Ammon's horn (tissue), 1 donor: ENCODE measurements around the gene NUP153.
"Not testable (repeated sequence)": the region's sequence is repeated elsewhere in the genome, so short reads cannot be mapped to it uniquely, and the experiment has no call there.

Source experiments
- DNase-seq: peaks from one replicate; pipeline ENCODE4 v3.0.0-alpha.2; 2016; ENCODE audit warnings: low spot score

The NUP153 gene

GRCh38 chr6:17601386-17601703 lies 105.4 kb downstream of the NUP153 start:
- no peak for DNase-seq

DNA sequence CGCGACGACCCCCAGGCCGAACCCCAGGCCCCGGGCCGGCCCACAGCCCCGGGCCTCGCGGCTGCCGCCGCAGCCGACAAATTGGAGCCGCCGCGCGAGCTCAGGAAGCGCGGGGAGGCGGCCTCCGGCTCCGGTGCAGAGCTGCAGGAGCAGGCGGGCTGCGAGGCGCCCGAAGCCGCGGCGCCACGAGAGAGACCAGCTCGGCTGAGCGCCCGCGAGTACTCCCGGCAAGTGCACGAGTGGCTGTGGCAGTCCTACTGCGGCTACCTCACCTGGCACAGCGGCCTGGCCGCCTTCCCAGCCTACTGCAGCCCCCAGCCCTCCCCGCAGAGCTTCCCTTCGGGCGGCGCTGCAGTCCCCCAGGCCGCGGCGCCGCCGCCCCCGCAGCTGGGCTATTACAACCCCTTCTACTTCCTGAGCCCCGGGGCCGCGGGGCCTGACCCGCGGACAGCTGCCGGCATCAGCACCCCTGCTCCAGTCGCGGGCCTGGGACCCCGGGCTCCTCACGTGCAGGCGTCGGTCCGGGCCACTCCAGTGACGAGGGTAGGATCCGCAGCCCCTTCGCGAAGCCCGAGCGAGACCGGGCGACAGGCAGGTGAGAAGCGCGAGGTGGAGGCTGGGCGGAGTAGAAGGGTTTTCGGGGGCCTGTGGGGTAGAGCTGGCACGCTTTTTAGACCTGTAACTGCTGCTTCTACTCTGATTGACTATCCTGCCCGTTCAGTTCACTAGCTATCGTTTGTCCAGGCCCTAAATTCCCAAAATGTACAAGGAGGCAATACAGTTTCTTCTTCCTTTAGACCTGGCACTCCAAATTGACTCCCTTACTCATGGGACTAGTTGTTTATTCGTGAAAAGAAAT lies 106.0 kb downstream of the NUP153 start:
- peak; percentile 47 for DNase-seq

DNA sequence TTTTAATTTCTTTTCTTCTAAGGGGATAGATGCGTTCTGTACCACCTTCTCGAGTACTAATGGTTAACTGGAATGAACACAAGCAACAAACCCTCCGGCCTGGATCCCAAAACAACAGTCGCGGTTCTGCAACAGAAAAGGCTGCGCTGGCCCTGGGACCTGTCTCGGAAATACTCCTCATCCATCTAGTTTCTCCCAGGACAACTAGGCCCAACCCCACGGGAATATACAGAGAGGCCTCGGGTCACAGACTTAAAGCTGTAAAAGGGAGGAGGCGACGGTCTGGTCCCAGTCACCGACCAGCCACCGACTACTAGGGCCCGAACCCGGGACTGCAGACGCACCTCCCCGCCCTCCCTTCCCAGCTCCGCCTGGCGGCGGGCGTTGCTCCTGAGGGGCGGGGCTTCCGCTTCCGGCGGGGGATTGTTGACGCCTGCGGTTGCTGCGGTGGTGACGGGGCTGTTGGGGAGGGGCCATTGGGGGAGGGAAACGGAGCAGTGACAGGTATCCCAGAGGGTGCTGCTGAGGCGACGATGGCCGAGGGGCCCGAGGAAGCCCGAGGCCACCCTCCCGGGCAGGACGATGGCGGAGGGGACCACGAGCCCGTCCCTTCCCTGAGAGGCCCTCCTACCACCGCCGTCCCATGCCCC lies 106.7 kb downstream of the NUP153 start, which contains the start of gene FAM8A1:
FAM8A1 (plus strand) TSS at position 426 of the 650 bp plus-strand sequence; CDS start at position 534, 108 bp downstream.
- peak; percentile 96 for DNase-seq

DNA sequence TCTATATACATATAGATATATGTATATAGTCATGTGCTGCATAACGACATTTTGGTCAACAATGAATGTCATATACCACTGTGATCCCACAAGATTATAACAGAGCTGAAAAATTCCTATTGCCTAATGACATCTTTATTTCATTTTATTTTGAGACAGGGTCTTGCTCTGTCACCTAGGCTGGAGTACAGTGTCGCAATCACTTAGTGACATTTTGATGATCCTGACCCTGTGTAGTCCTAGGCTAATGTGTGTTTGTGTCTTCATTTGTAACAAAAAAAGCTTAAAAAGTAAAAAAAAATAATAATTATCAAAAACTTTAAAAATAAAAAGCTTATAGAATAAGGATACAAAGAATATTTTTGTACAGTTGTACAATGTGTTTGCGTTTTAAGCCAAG lies 110.6 kb downstream of the NUP153 start:
- DNase-seq: no peak

- no peak for DNase-seq
Measured at GRCh38 chr6:17593246-17593645, 113.5 kb downstream of the NUP153 start.

DNA sequence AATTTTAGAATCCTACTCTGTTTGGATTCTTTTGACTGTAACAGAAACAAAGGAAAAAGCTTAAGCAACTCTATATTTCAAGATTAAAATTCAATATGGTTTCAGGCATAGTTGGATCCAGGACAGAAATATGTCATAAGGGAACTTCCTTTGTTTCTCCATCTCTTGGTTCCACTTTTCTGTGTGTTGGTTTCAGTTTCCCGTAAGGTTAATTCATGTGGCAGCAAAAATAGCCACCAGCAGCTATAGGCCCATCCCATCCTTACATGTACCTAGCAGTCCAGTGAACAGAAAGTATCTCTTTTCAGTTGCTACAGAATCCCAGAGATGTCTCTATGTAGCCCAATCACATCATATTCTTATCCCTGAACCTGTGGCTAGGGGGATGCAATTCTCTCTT lies 115.4 kb downstream of the NUP153 start:
- no peak for DNase-seq

GRCh38 chr6:17589406-17590096 lies 117.2 kb downstream of the NUP153 start:
- peak; percentile 32 for DNase-seq

GRCh38 chr6:17588011-17588410 lies 118.7 kb downstream of the NUP153 start:
- DNase-seq: no peak

- not testable (repeated sequence) for DNase-seq
Measured at GRCh38 chr6:17586623-17587022, 120.1 kb downstream of the NUP153 start.

- DNase-seq: peak; percentile 40
Measured at GRCh38 chr6:17585766-17586490, 120.8 kb downstream of the NUP153 start.

DNA sequence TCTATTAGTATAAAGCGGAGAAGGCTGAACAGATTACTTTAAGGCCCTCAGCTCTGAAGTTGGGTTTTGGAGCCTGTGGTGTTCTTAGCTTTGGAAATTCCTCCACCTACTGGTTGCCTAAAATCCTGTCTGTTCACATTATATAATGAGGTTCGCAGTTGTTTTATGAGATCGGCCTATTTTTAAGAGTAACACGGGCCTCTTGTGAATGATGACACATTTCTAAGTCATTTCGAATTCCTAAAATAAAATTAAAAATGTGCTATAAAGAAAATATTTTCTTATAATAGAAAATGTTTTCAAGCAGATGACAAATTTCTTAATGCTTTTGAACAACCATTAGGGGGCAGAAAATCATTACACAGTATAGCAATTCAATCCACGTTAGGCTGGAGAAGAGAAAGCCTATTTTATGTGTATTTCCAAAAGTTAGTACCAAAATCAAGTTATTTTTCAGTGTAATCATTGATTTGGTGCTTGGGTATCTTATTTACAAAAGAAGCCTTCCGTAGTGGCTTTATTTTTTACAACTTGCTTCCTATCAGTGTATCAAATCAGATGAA lies 122.4 kb downstream of the NUP153 start:
- DNase-seq: peak; percentile 83

DNA sequence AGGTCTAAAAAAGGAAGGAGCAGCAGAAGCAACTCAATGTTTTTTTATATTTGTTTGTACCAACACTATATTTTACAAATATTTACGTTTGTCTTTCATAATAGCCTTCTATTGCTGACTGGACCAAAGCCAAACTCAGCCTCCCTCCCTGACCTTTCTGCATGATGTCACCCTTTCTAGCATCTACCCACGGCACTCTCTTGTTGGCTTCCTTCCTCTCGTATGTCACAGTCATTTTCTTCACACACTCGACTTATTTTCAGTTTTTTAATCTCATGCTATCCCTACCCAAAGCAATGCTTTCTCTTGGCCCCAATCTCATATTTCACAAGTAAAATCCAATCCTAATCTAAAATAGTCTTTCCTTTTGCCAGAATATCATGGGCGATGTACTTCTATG lies 122.9 kb downstream of the NUP153 start:
- DNase-seq: no peak

GRCh38 chr6:17581282-17581681 lies 125.4 kb downstream of the NUP153 start:
- not testable (repeated sequence) for DNase-seq

- DNase-seq: peak; percentile 50
Measured at GRCh38 chr6:17580518-17581048, 126.1 kb downstream of the NUP153 start.

DNA sequence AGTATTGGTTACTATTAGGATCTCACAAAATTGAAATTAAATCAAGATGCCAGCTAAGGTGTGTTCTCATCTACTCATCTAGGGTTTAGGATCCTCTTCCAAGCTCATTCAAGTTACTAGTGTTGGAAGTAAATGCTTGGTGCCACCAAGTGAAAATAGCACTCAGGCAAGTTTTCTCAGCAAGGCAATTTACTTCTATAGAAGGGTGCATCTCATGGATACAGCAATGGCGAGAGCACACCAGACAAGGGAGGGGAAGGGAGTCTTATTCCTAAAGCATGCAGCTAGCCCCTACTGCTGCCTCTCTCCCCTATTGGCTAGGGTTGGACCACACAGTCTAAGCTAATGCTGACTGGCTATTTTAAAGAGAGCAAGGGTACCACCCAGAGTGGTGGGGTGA lies 129.7 kb downstream of the NUP153 start:
- DNase-seq: no peak

- DNase-seq: no peak
Measured at GRCh38 chr6:17574866-17575560, 131.7 kb downstream of the NUP153 start.

DNA sequence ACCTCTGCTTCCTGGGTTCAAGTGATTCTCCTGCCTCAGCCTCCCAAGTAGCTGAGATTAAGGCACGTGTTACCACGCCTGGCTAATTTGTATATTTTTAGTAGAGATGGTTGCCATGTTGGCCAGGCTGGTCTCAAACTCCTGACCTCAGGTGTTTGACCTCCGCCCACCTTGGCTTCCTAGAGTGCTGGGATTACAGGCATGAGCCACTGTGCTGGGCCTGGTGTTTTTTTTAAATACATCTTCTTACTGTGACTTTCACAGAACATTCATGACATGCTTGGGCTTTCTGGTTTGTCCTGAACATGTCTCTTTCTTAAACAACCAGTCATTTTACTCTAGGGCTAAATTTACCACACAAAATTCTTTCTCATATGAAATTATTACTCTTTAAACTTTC lies 141.3 kb downstream of the NUP153 start:
- DNase-seq: no peak
